GM23338 (cell line): ENCODE results near the gene SLC25A42.
A peak's percentile ranks its signal among the peaks of the same experiment; 100 is the strongest.

ENCODE experiments used
- CREB1 ChIP-seq: fragments of 250-450 bp; sonication (Bioruptor Pico); IDR thresholded peaks from 2 replicates; pipeline ENCODE4 v1.5.0; 2020; ENCODE audit warnings: low read depth, mild to moderate bottlenecking, moderate library complexity
- EZH2 ChIP-seq: fragments of 200-600 bp; sonication (generic); IDR thresholded peaks from one replicate; pipeline ENCODE4 v1.8.0; 2017; ENCODE audit warnings: antibody characterized with exemption, mild to moderate bottlenecking, low read depth; ENCODE audit not compliant: unreplicated experiment
- EZH2phosphoT487 ChIP-seq: fragments of 200-600 bp; sonication (generic); IDR thresholded peaks from one replicate; pipeline ENCODE4 v1.8.1; 2018; ENCODE audit warnings: antibody characterized with exemption; ENCODE audit not compliant: unreplicated experiment
- JUNB ChIP-seq: IDR thresholded peaks from one replicate; pipeline ENCODE4 v1.6.1; 2016; ENCODE audit warnings: antibody characterized with exemption; ENCODE audit not compliant: unreplicated experiment
- POLR2AphosphoS5 ChIP-seq: IDR thresholded peaks from 2 replicates; pipeline ENCODE4 v1.6.1; 2016; ENCODE audit warnings: antibody characterized with exemption, low read depth
- TF ChIP-seq, protein P1 (sequence below), 2 experiments: fragments of 200-600 bp in 1 of 2; sonication (generic) in 1 of 2; conservative IDR thresholded peaks; 2 replicates each; pipeline versions ENCODE4 v1.5.1 to v1.6.1; 2016 to 2017; ENCODE audit warnings: antibody characterized with exemption in 2 of 2, low read depth in 2 of 2, mild to moderate bottlenecking in 2 of 2, moderate library complexity in 1 of 2
- TF ChIP-seq, protein P2 (sequence below): fragments of 250-450 bp; sonication (Bioruptor Pico); IDR thresholded peaks from 2 replicates; pipeline ENCODE4 v1.5.0; 2020; ENCODE audit warnings: mild to moderate bottlenecking, moderate library complexity
- TF ChIP-seq, protein P3 (sequence below): IDR thresholded peaks from one replicate; pipeline ENCODE4 v1.6.1; 2018; ENCODE audit warnings: antibody characterized with exemption; ENCODE audit not compliant: unreplicated experiment
- TF ChIP-seq, protein P4 (sequence below): IDR thresholded peaks from 2 replicates; pipeline ENCODE4 v1.6.1; 2016; ENCODE audit warnings: antibody characterized with exemption

DNA sequence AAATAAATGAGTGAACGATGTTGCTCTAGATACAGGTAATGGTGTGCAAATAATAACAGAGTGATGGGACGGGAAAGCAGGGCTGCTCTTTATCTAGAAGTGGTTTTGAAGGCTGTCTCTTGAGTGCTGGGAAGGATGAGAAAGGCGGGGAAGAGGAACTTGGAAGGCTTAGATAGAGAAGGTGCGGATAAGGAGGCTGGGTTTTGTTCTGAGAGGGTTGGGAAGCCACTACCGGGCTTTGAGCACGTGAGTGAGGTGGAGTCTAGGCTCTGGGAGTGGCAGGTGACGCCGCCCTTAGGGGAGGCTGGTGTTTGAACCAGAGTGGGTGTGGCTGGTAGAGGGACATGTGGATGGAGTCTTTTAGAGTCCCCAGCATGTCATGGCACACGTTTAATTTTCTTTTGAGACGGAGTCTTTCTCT is 29.6 kb upstream of the SLC25A42 start:
- TF ChIP-seq EZH2phosphoT487 = no peak
- TF ChIP-seq, protein P1, sequence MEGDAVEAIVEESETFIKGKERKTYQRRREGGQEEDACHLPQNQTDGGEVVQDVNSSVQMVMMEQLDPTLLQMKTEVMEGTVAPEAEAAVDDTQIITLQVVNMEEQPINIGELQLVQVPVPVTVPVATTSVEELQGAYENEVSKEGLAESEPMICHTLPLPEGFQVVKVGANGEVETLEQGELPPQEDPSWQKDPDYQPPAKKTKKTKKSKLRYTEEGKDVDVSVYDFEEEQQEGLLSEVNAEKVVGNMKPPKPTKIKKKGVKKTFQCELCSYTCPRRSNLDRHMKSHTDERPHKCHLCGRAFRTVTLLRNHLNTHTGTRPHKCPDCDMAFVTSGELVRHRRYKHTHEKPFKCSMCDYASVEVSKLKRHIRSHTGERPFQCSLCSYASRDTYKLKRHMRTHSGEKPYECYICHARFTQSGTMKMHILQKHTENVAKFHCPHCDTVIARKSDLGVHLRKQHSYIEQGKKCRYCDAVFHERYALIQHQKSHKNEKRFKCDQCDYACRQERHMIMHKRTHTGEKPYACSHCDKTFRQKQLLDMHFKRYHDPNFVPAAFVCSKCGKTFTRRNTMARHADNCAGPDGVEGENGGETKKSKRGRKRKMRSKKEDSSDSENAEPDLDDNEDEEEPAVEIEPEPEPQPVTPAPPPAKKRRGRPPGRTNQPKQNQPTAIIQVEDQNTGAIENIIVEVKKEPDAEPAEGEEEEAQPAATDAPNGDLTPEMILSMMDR (conservative IDR thresholded peaks at IDR 0.05; ENCODE audit: low read depth in 2 of 2) = no peak
- no peak for TF ChIP-seq EZH2
- 0 out of 2 replicates have a peak, but pooled peaks have one; percentile 43 for TF ChIP-seq POLR2AphosphoS5
- TF ChIP-seq, protein P2, sequence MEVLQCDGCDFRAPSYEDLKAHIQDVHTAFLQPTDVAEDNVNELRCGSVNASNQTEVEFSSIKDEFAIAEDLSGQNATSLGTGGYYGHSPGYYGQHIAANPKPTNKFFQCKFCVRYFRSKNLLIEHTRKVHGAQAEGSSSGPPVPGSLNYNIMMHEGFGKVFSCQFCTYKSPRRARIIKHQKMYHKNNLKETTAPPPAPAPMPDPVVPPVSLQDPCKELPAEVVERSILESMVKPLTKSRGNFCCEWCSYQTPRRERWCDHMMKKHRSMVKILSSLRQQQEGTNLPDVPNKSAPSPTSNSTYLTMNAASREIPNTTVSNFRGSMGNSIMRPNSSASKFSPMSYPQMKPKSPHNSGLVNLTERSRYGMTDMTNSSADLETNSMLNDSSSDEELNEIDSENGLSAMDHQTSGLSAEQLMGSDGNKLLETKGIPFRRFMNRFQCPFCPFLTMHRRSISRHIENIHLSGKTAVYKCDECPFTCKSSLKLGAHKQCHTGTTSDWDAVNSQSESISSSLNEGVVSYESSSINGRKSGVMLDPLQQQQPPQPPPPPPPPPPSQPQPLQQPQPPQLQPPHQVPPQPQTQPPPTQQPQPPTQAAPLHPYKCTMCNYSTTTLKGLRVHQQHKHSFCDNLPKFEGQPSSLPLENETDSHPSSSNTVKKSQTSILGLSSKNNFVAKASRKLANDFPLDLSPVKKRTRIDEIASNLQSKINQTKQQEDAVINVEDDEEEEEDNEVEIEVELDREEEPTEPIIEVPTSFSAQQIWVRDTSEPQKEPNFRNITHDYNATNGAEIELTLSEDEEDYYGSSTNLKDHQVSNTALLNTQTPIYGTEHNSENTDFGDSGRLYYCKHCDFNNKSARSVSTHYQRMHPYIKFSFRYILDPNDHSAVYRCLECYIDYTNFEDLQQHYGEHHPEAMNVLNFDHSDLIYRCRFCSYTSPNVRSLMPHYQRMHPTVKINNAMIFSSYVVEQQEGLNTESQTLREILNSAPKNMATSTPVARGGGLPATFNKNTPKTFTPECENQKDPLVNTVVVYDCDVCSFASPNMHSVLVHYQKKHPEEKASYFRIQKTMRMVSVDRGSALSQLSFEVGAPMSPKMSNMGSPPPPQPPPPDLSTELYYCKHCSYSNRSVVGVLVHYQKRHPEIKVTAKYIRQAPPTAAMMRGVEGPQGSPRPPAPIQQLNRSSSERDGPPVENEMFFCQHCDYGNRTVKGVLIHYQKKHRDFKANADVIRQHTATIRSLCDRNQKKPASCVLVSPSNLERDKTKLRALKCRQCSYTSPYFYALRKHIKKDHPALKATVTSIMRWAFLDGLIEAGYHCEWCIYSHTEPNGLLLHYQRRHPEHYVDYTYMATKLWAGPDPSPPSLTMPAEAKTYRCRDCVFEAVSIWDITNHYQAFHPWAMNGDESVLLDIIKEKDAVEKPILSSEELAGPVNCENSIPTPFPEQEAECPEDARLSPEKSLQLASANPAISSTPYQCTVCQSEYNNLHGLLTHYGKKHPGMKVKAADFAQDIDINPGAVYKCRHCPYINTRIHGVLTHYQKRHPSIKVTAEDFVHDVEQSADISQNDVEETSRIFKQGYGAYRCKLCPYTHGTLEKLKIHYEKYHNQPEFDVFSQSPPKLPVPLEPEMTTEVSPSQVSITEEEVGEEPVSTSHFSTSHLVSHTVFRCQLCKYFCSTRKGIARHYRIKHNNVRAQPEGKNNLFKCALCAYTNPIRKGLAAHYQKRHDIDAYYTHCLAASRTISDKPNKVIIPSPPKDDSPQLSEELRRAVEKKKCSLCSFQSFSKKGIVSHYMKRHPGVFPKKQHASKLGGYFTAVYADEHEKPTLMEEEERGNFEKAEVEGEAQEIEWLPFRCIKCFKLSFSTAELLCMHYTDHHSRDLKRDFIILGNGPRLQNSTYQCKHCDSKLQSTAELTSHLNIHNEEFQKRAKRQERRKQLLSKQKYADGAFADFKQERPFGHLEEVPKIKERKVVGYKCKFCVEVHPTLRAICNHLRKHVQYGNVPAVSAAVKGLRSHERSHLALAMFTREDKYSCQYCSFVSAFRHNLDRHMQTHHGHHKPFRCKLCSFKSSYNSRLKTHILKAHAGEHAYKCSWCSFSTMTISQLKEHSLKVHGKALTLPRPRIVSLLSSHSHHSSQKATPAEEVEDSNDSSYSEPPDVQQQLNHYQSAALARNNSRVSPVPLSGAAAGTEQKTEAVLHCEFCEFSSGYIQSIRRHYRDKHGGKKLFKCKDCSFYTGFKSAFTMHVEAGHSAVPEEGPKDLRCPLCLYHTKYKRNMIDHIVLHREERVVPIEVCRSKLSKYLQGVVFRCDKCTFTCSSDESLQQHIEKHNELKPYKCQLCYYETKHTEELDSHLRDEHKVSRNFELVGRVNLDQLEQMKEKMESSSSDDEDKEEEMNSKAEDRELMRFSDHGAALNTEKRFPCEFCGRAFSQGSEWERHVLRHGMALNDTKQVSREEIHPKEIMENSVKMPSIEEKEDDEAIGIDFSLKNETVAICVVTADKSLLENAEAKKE (CRISPR knock-in tag) = no peak
- no peak for TF ChIP-seq JUNB
- TF ChIP-seq, protein P3, sequence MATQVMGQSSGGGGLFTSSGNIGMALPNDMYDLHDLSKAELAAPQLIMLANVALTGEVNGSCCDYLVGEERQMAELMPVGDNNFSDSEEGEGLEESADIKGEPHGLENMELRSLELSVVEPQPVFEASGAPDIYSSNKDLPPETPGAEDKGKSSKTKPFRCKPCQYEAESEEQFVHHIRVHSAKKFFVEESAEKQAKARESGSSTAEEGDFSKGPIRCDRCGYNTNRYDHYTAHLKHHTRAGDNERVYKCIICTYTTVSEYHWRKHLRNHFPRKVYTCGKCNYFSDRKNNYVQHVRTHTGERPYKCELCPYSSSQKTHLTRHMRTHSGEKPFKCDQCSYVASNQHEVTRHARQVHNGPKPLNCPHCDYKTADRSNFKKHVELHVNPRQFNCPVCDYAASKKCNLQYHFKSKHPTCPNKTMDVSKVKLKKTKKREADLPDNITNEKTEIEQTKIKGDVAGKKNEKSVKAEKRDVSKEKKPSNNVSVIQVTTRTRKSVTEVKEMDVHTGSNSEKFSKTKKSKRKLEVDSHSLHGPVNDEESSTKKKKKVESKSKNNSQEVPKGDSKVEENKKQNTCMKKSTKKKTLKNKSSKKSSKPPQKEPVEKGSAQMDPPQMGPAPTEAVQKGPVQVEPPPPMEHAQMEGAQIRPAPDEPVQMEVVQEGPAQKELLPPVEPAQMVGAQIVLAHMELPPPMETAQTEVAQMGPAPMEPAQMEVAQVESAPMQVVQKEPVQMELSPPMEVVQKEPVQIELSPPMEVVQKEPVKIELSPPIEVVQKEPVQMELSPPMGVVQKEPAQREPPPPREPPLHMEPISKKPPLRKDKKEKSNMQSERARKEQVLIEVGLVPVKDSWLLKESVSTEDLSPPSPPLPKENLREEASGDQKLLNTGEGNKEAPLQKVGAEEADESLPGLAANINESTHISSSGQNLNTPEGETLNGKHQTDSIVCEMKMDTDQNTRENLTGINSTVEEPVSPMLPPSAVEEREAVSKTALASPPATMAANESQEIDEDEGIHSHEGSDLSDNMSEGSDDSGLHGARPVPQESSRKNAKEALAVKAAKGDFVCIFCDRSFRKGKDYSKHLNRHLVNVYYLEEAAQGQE = no peak
- TF ChIP-seq CREB1 = 0 out of 2 replicates have a peak, but pooled peaks have one; percentile 39
- TF ChIP-seq, protein P4, sequence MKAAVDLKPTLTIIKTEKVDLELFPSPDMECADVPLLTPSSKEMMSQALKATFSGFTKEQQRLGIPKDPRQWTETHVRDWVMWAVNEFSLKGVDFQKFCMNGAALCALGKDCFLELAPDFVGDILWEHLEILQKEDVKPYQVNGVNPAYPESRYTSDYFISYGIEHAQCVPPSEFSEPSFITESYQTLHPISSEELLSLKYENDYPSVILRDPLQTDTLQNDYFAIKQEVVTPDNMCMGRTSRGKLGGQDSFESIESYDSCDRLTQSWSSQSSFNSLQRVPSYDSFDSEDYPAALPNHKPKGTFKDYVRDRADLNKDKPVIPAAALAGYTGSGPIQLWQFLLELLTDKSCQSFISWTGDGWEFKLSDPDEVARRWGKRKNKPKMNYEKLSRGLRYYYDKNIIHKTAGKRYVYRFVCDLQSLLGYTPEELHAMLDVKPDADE = no peak
